GM15510 (cell line): ENCODE measurements around the gene TEKTIP1.

Experiments
- POLR2A ChIP-seq: IDR thresholded peaks from 3 replicates; pipeline ENCODE4 v1.6.1; 2011; ENCODE audit warnings: borderline replicate concordance; ENCODE audit not compliant: insufficient read length; ENCODE audit errors: extremely low read depth

TEKTIP1 gene

GRCh38 chr19:3551792-3552095, 12.8 kb downstream of the TEKTIP1 start:
- TF ChIP-seq POLR2A = no peak

GRCh38 chr19:3554254-3555083, 15.5 kb downstream of the TEKTIP1 start:
- no peak for TF ChIP-seq POLR2A

- TF ChIP-seq POLR2A = no peak
Measured at GRCh38 chr19:3555653-3556422, 16.9 kb downstream of the TEKTIP1 start.

- no peak for TF ChIP-seq POLR2A
Measured at GRCh38 chr19:3556423-3556977, 17.5 kb downstream of the TEKTIP1 start.

GRCh38 chr19:3556978-3557460, 18.0 kb downstream of the TEKTIP1 start:
- no peak for TF ChIP-seq POLR2A

GRCh38 chr19:3557461-3558248, 18.7 kb downstream of the TEKTIP1 start, which contains the start of gene MFSD12:
TSS of gene MFSD12 (minus strand) at chr19:3557586. CDS start at chr19:3557403, 183 bp downstream.
- TF ChIP-seq POLR2A = peak; percentile 87

GRCh38 chr19:3563709-3564524, 24.9 kb downstream of the TEKTIP1 start:
- no peak for TF ChIP-seq POLR2A

GRCh38 chr19:3565139-3565538, 26.2 kb downstream of the TEKTIP1 start:
- TF ChIP-seq POLR2A = no peak

GRCh38 chr19:3570606-3571011, 31.6 kb downstream of the TEKTIP1 start:
- TF ChIP-seq POLR2A = no peak

GRCh38 chr19:3572132-3572854, 33.3 kb downstream of the TEKTIP1 start:
- no peak for TF ChIP-seq POLR2A

- TF ChIP-seq POLR2A = peak; percentile 16
Measured at GRCh38 chr19:3572855-3573161, 33.8 kb downstream of the TEKTIP1 start, which contains the start of gene HMG20B. TSS of gene HMG20B (plus strand) at chr19:3572944. CDS start at chr19:3573310, 366 bp downstream.

- peak; percentile 4 for TF ChIP-seq POLR2A
Measured at GRCh38 chr19:3573162-3573857, 34.3 kb downstream of the TEKTIP1 start.
